GM12878 (cell line): ENCODE measurements around the gene GBGT1. TPM values are rescaled to one million over a fixed set of nuclear protein-coding genes. Genes with fewer than 3 reads are reported as not detected.

Source experiments
- ATAC-seq: fragments of 200-7000 bp; cut with Tn5 transposase; 3 replicates; pipeline ENCODE4 v1.9.1; 2020; ENCODE audit warnings: mild to moderate bottlenecking, moderate library complexity
- BruUV-seq: library from RNA; stranded (reverse); fragments of 400-500 nt; replicated peaks from 2 replicates; lab custom pipeline; 2021; lab: Mats Ljungman, UMichigan
- CTCF ChIA-PET: fragments of 300-600 bp; sonication (Branson Sonifier 250); formaldehyde crosslinking; extraction: SDS; loops from one replicate; lab custom pipeline; 2021; ENCODE audit warnings: inconsistent platforms; lab: Yijun Ruan, JAX
- POLR2A ChIA-PET: fragments of 350-600 bp; formaldehyde crosslinking; extraction: SDS; loops from one replicate; lab custom pipeline; 2021; ENCODE audit warnings: inconsistent platforms; lab: Charles Lee
- RAD21 ChIA-PET: fragments of 300-600 bp; sonication (Branson Sonifier 250); formaldehyde crosslinking; loops from one replicate; lab custom pipeline; 2023; ENCODE audit warnings: antibody characterized with exemption; ENCODE audit not compliant: unreplicated experiment; lab: Charles Lee
- SMC1A ChIA-PET: fragments of 300-600 bp; sonication (Branson Sonifier 250); formaldehyde crosslinking; loops from one replicate; lab custom pipeline; 2023; ENCODE audit not compliant: unreplicated experiment, uncharacterized antibody; lab: Charles Lee
- DNase-seq: peaks from one replicate; pipeline ENCODE4 v3.0.0-alpha.2; 2011; ENCODE audit warnings: low read depth, low spot score
- FAIRE-seq: peaks from 3 replicates; lab custom pipeline; 2011; peaks lifted over from hg19 to GRCh38; lab: Jason Lieb, UNC
- H2AFZ ChIP-seq: 2 replicates; pipeline ENCODE4 v1.6.0; 2011; ENCODE audit warnings: low read depth, low read length, control low read depth; ENCODE audit not compliant: control insufficient read depth
- H3K27ac ChIP-seq: 2 replicates; pipeline ENCODE4 v1.5.1; 2011; ENCODE audit warnings: control low read depth; ENCODE audit not compliant: control insufficient read depth, insufficient read depth
- H3K27me3 ChIP-seq, 2 experiments: replicated peaks in 1 of 2; 2 replicates each; pipeline versions ENCODE4 v1.6.0 to v1.6.1; 2011; ENCODE audit warnings: low read length in 1 of 2; ENCODE audit not compliant: control insufficient read depth in 2 of 2, insufficient read depth in 2 of 2
- H3K36me3 ChIP-seq, 2 experiments: 2 replicates each; pipeline ENCODE4 v1.5.1; 2011; ENCODE audit warnings: low read length in 1 of 2; ENCODE audit not compliant: control insufficient read depth in 2 of 2, insufficient read depth in 2 of 2
- H3K4me1 ChIP-seq: 2 replicates; pipeline ENCODE4 v1.6.1; 2011; ENCODE audit warnings: mild to moderate bottlenecking, low read length, moderate library complexity, mixed read lengths; ENCODE audit not compliant: control insufficient read depth, insufficient read depth
- H3K4me2 ChIP-seq: 2 replicates; pipeline ENCODE4 v1.6.0; 2011; ENCODE audit warnings: control low read depth; ENCODE audit not compliant: control insufficient read depth, insufficient read depth
- H3K4me3 ChIP-seq: fragments of 200-600 bp; sonication (generic); 2 replicates; pipeline ENCODE4 v1.5.1; 2016
- H3K79me2 ChIP-seq: 2 replicates; pipeline ENCODE4 v1.6.0; 2011; ENCODE audit warnings: low read length; ENCODE audit not compliant: control insufficient read depth, insufficient read depth
- H3K9ac ChIP-seq: 2 replicates; pipeline ENCODE4 v1.8.0; 2011; ENCODE audit warnings: low read length, control low read depth, mixed read lengths; ENCODE audit not compliant: control insufficient read depth, insufficient read depth
- H3K9me3 ChIP-seq: replicated peaks from 3 replicates; pipeline ENCODE4 v1.5.1; 2011; ENCODE audit warnings: mild to moderate bottlenecking, low read length; ENCODE audit not compliant: control insufficient read depth, insufficient read depth
- H4K20me1 ChIP-seq: 2 replicates; pipeline ENCODE4 v1.6.0; 2011; ENCODE audit not compliant: control insufficient read depth, insufficient read depth
- BCLAF1 ChIP-seq: fragments of 450-650 bp; IDR thresholded peaks from 2 replicates; pipeline ENCODE4 v1.6.1; 2017; ENCODE audit warnings: antibody characterized with exemption, mild to moderate bottlenecking, moderate library complexity
- BMI1 ChIP-seq: fragments of 450-650 bp; IDR thresholded peaks from 2 replicates; pipeline ENCODE4 v1.6.1; 2016; ENCODE audit warnings: mild to moderate bottlenecking, moderate library complexity, borderline replicate concordance
- CREB1 ChIP-seq: IDR thresholded peaks from 2 replicates; pipeline ENCODE4 v1.6.1; 2012; ENCODE audit warnings: low read depth, mild to moderate bottlenecking, inconsistent platforms
- EED ChIP-seq: sonication (generic); IDR thresholded peaks from 2 replicates; pipeline ENCODE4 v1.6.1; 2016; ENCODE audit warnings: antibody characterized with exemption, low read depth
- POLR2A ChIP-seq: IDR thresholded peaks from 2 replicates; pipeline ENCODE4 v1.6.1; 2011; ENCODE audit warnings: low read depth, mild to moderate bottlenecking, low read length
- YBX1 ChIP-seq: fragments of 450-650 bp; IDR thresholded peaks from 2 replicates; pipeline ENCODE4 v1.6.1; 2016; ENCODE audit warnings: antibody characterized with exemption
- WGBS: methylation state at CpG from one replicate; pipeline ENCODE4 v1.1.6; 2016; ENCODE audit warnings: low lambda C conversion rate; ENCODE audit not compliant: insufficient replicate concordance, insufficient coverage; ENCODE audit errors: missing lambda C conversion rate; 5-methylcytosine and 5-hydroxymethylcytosine counted together
- in situ Hi-C: fragments of 300-500 bp; cut with MboI; formaldehyde crosslinking; loops from 9 replicates; pipeline ENCODE4 v1.14.3; 2018; ENCODE audit warnings: mixed read lengths
- intact Hi-C: fragments of 100-400 bp; cut with micrococcal nuclease; formaldehyde crosslinking; loops from one replicate; pipeline ENCODE4 v1.14.2; 2022; ENCODE audit not compliant: unreplicated experiment
- polyA plus RNA-seq, 11 experiments: library from polyadenylated mRNA; depleted of rRNA in 4 of 11; unstranded in 6 of 11; stranded (reverse) in 5 of 11; fragments of >200 nt; fragmentation: Nextera tagmentation in 4 of 11; fragmentation: Illumina TruSeq in 1 of 11; extraction: Ambion mirVana in 4 of 11; extraction: Trizol in 1 of 11; gene quantifications; 1 replicate in 1 of 11; 2 replicates in 10 of 11; pipeline versions ENCODE4 v1.2.1 to v1.2.3, GENCODE V29; 2011 to 2016; ENCODE audit warnings: inconsistent platforms in 2 of 11, missing spikeins in 2 of 11, low read depth in 1 of 11
- total RNA-seq, 4 experiments: library from RNA; depleted of rRNA in 3 of 4; stranded (reverse); fragments of >200 nt in 3 of 4; fragmentation: Illumina TruSeq in 1 of 4; extraction: Trizol in 1 of 4; gene quantifications; 2 replicates each; pipeline versions ENCODE4 v1.2.1 to v1.2.3, GENCODE V29; 2013 to 2021

Gene GBGT1
- total and polyA plus RNA-seq, 10 of the 15 experiments (the other 5 are each of a cell fraction or from before 2014, with no cell fraction given): 0.08 to 1.9 (median 0.49) TPM

- no TSS peak for BruUV-seq
- no peak for DNase-seq
- Histone ChIP-seq H3K36me3 (no peaks in the 10 kb centered on the region), H2AFZ (no peak overlapping the region), H3K9me3 (no peaks in the 10 kb centered on the region), H3K27ac (no peak overlapping the region), H3K27me3 (no peaks in the 10 kb centered on the region), H4K20me1 (no peaks in the 10 kb centered on the region), H3K4me1 (peaks cover 3% of the 10 kb centered on the region), H3K79me2 (peaks cover 19% of the 10 kb centered on the region), H3K4me3 (no peak overlapping the region), H3K9ac (no peak overlapping the region), H3K4me2 (no peak overlapping the region)
- intact Hi-C loops (no loop called here), in situ Hi-C loops (loop anchor here (5.0 kb wide), 1 partner anchor 105 kb away; no protein-coding TSS in a partner anchor)
- no peak for FAIRE-seq
- POLR2A ChIA-PET: interaction anchor here (0.5 to 0.6 kb wide), 2 partner anchors 38 to 121 kb away, joined by 3 to 4 read pairs; partner anchors contain the start of gene GTF3C5
- SMC1A ChIA-PET: no interaction called here
- CTCF ChIA-PET: interaction anchor here (0.6 to 1.2 kb wide), 2 partner anchors 37 to 87 kb away, joined by 3 read pairs; no protein-coding TSS in a partner anchor
- TF ChIP-seq EED (no peak), YBX1 (no peak), BCLAF1 (no peak), POLR2A (no peak), CREB1 (no peak), BMI1 (no peak)
- ATAC-seq: no peak
- WGBS: 61% methylated on average over 14 of the region's 14 CpGs
- RAD21 ChIA-PET: interaction anchor here (1.2 kb wide), 1 partner anchor 121 kb away, joined by 3 read pairs; the partner anchor contains the start of gene GTF3C5
These were observed 11.9 kb downstream of the GBGT1 start for GRCh38 chr9:133151601-133152525.
